Adrenal gland (tissue), 12 donors: ENCODE measurements around the gene CNIH2. TPM values are rescaled to one million over a fixed set of nuclear protein-coding genes. Genes with fewer than 3 reads are reported as not detected.

Experiments used
- DNase-seq, 7 donors: peaks; one replicate each; pipeline ENCODE4 v3.0.0-alpha.2; 2019 to 2020
- H3K27ac ChIP-seq, 5 donors: fragments of 200-600 bp; sonication (generic) in 4 of 5; 1 replicate in 3 of 5; 2 replicates in 2 of 5; pipeline versions ENCODE4 v1.5.1 to v1.8.0; 2016 to 2020; ENCODE audit warnings: mild to moderate bottlenecking in 1 of 5
- H3K27me3 ChIP-seq: fragments of 200-600 bp; 2 replicates; pipeline ENCODE4 v1.8.0; 2021
- H3K36me3 ChIP-seq, 2 donors: fragments of 200-600 bp; replicated peaks in 1 of 2; 1 replicate in 1 of 2; 2 replicates in 1 of 2; pipeline versions ENCODE4 v1.5.1 to v1.8.0; 2018 to 2022
- H3K4me1 ChIP-seq, 2 donors: fragments of 200-600 bp; replicated peaks in 1 of 2; 1 replicate in 1 of 2; 2 replicates in 1 of 2; pipeline versions ENCODE4 v1.5.1 to v1.8.0; 2018 to 2021
- H3K4me3 ChIP-seq, 4 donors: fragments of 200-600 bp; sonication (generic) in 3 of 4; one replicate each; pipeline ENCODE4 v1.5.1; 2016 to 2018
- H3K9me3 ChIP-seq, 3 donors: fragments of 200-600 bp; sonication (generic) in 1 of 3; replicated peaks in 1 of 3; 1 replicate in 2 of 3; 2 replicates in 1 of 3; pipeline versions ENCODE4 v1.5.1 to v1.8.0; 2016 to 2021
- CTCF ChIP-seq, 6 experiments: fragments of 450-650 bp in 4 of 6; fragments of 200-600 bp in 2 of 6; sonication (generic) in 1 of 6; IDR thresholded peaks; 1 replicate in 5 of 6; 2 replicates in 1 of 6; pipeline versions ENCODE4 v1.5.1 to v1.8.0; 2016 to 2021; ENCODE audit warnings: antibody characterized with exemption in 6 of 6, mild to moderate bottlenecking in 2 of 6, moderate library complexity in 1 of 6
- POLR2A ChIP-seq, 2 donors: fragments of 450-650 bp; IDR thresholded peaks; one replicate each; pipeline ENCODE4 v1.6.1; 2017; ENCODE audit warnings: antibody characterized with exemption in 2 of 2, mild to moderate bottlenecking in 2 of 2, moderate library complexity in 1 of 2
- WGBS, 4 donors: extraction: QIAGEN DNeasy Blood & Tissue Kit in 2 of 4; methylation state at CpG; one replicate each; pipeline versions ENCODE4 v1.1.5 to v1.1.7; 2013 to 2017; 5-methylcytosine and 5-hydroxymethylcytosine counted together
- intact Hi-C, 2 donors: fragments of 100-400 bp; cut with DNase I; formaldehyde crosslinking; loops; one replicate each; pipeline versions ENCODE4 v1.14.1 to v1.15.0; 2022 to 2023
- polyA plus RNA-seq, 3 donors: library from polyadenylated mRNA; stranded (reverse); fragments of 200-250 nt in 2 of 3; fragments of 350-450 nt in 1 of 3; fragmentation: Illumina TruSeq in 1 of 3; extraction: RNeasy Lipid Tissue Mini Kit (QIAGEN cat#74804) in 1 of 3; gene quantifications; one replicate each; pipeline ENCODE4 v1.2.3, GENCODE V29; 2013 to 2014
- total RNA-seq, 9 donors: library from RNA; depleted of rRNA in 4 of 9; stranded (reverse); fragments of >200 nt in 4 of 9; fragments of 120-200 nt in 1 of 9; fragmentation: NEBNext Ultra II Directional in 1 of 9; extraction: Animal tissue kit (Norgen Biotek cat#: 25700) in 1 of 9; gene quantifications; one replicate each; pipeline versions ENCODE4 v1.1.0 to v1.2.4, GENCODE V29; 2013 to 2023
- donor health status: healthy with polysubstance abuse.
- donor health status: Bipolar disorder and iron deficiency.
- donor health status: DM: yes; HTN: yes; CAD: no.
- donor health status: DM: no; HTN: no; CAD: no.
- donor health status: DM: no; HTN: no; CAD: no.
- donor health status: DM: yes; HTN: yes; CAD: no.

Gene CNIH2
- total and polyA plus RNA-seq, 12 donors = 0.55 to 13.4 (median 2.9) TPM; not detected in 2

- no peak for TF ChIP-seq POLR2A (IDR thresholded peaks at IDR 0.05)
- TF ChIP-seq CTCF (IDR thresholded peaks at IDR 0.05) = no peak
- no peak overlapping the region for H3K27ac ChIP-seq
- DNase-seq = no peak
- no peaks in the 10 kb centered on the region for H3K27me3 ChIP-seq
- no peak overlapping the region for H3K4me3 ChIP-seq
- H3K4me1 ChIP-seq = no peaks in the 10 kb centered on the region
- 93 to 100% (median 96%) methylated on average over 3 to 6 of the region's 6 CpGs for WGBS, 4 donors
- no peaks in the 10 kb centered on the region for H3K9me3 ChIP-seq
- intact Hi-C loops = no loop called here
- peaks cover 0 to 65% of the 10 kb centered on the region in 2 donors for H3K36me3 ChIP-seq
These were observed 40.1 kb upstream of the CNIH2 start for GRCh38 chr11:66237867-66238266.

GRCh38 chr11:66238786-66239413 lies 39.1 kb upstream of the CNIH2 start:
- WGBS, 4 donors = 94 to 95% (median 95%) methylated on average over 14 to 17 of the region's 17 CpGs
- no peaks in the 10 kb centered on the region for H3K9me3 ChIP-seq
- no peak overlapping the region for H3K27ac ChIP-seq
- peaks cover 0 to 56% of the 10 kb centered on the region in 2 donors for H3K36me3 ChIP-seq
- H3K27me3 ChIP-seq = no peaks in the 10 kb centered on the region
- no peak overlapping the region for H3K4me3 ChIP-seq
- DNase-seq = no peak
- no peaks in the 10 kb centered on the region for H3K4me1 ChIP-seq
- TF ChIP-seq CTCF (IDR thresholded peaks at IDR 0.05) (no peak), POLR2A (IDR thresholded peaks at IDR 0.05) (no peak)
- intact Hi-C loops = no loop called here

GRCh38 chr11:66239511-66239910 lies 38.5 kb upstream of the CNIH2 start:
- Histone ChIP-seq H3K27ac (no peak overlapping the region), H3K27me3 (no peaks in the 10 kb centered on the region), H3K4me3 (no peak overlapping the region), H3K9me3 (no peaks in the 10 kb centered on the region), H3K36me3 (peaks cover 0 to 50% of the 10 kb centered on the region in 2 donors), H3K4me1 (no peaks in the 10 kb centered on the region)
- no peak for DNase-seq
- no peak for TF ChIP-seq CTCF (IDR thresholded peaks at IDR 0.05)
- TF ChIP-seq POLR2A (IDR thresholded peaks at IDR 0.05) = no peak
- 78 to 90% (median 84%) methylated on average over 3 of the region's 3 CpGs for WGBS, 4 donors
- intact Hi-C loops = no loop called here

GRCh38 chr11:66239998-66240780 lies 37.8 kb upstream of the CNIH2 start:
- Histone ChIP-seq H3K27ac (no peak overlapping the region), H3K4me3 (no peak overlapping the region), H3K27me3 (no peaks in the 10 kb centered on the region), H3K4me1 (no peaks in the 10 kb centered on the region), H3K36me3 (peaks cover 0 to 46% of the 10 kb centered on the region in 2 donors), H3K9me3 (no peaks in the 10 kb centered on the region)
- no peak for TF ChIP-seq POLR2A (IDR thresholded peaks at IDR 0.05)
- no peak for TF ChIP-seq CTCF (IDR thresholded peaks at IDR 0.05)
- intact Hi-C loops = no loop called here
- no peak for DNase-seq
- 87 to 90% (median 90%) methylated on average over 25 of the region's 25 CpGs for WGBS, 4 donors
